Measurements from ENCODE around the gene CISH.

The CISH gene, protein sequence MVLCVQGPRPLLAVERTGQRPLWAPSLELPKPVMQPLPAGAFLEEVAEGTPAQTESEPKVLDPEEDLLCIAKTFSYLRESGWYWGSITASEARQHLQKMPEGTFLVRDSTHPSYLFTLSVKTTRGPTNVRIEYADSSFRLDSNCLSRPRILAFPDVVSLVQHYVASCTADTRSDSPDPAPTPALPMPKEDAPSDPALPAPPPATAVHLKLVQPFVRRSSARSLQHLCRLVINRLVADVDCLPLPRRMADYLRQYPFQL

DNA sequence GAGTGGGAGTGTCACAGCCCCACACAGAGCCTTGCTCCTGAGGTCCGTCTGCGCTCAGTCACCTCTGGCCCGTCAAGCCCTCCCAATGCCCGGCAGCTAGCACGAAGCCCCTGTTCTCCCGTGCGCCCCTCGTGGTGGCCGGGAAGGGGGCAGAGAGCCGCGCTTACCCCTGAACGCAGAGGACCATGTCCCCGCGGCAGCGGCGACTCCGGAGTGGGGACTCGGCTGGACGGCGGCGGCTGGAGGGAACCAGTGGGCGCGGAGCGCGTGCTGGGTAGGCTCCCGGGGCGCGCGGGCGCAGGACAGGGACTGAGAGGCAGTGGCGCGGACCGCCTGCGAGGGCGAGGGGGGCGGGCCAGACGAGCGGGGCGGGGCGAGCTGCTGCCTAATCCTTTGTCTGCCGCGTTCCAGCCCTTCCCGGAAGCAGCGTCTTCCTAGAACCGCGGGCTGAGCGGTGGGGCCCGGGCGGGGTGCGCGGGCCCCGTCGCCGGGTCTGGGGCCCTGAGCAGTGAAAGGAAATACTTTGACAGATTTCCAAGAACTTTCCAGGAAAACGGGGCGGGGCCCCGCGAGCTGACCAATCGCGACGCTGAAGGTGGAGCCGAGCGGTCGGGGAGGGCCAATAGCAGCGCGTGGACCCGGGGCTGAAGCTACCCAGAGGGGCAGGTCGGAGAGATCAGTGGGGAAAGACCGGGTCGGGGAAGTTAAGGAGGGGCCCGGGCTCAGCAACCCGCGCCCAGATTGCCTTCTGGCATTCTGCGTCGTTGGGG, at the start of gene CISH:
Gene CISH (minus strand): TSS at position 311 of the 770 bp plus-strand sequence. CDS start 124 bp downstream, at position 187.
- peak; percentile 96 for DNase-seq (ENCODE audit: low spot score)

DNA sequence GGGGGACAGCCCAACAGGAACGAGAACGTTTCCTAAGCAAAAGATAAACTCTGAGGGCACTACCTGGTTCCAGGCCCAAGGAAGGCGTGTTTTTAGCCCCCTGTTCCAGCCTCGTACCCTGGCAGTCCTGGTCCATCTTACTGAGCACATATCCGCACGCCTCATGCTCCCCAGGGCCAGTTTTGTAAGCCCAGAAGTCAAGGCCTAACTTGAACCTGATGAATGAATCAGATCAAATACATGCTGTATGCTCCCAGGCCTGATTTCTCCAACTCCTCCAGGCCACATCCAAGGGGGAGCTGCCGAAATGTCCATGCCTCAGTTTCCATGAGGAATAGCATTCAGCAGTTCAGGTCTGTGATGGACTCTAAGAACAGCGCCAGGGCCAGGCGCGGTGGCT, 48.8 kb upstream of the CISH start:
- DNase-seq (ENCODE audit: low spot score): no peak

- DNase-seq (ENCODE audit: low spot score): no peak
These were observed 47.3 kb upstream of the CISH start for GRCh38 chr3:50658831-50659230.

DNA sequence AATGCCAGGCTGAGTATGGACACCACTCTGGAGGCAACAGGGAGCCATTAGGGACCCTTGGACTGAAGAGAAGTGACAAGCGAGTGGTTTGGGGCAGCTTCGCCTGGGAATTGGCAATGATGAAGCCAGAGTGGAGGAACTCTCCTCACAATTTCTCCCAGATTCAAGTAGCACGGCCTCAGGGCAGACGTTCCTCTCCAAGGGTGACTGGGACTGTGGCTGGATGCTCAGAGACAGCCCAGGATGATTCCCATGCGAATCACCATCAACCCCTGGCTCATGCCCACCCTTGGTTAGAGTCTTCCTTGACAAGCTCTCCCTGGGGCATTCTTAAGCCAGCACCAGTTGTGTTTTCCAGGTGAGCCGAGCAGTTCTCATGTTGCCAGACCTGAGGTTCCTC, 46.8 kb upstream of the CISH start:
- DNase-seq (ENCODE audit: low spot score): no peak

GRCh38 chr3:50657816-50658215, 46.2 kb upstream of the CISH start:
- no peak for DNase-seq (ENCODE audit: low spot score)

GRCh38 chr3:50657407-50657806, 45.8 kb upstream of the CISH start:
- no peak for DNase-seq (ENCODE audit: low spot score)

DNA sequence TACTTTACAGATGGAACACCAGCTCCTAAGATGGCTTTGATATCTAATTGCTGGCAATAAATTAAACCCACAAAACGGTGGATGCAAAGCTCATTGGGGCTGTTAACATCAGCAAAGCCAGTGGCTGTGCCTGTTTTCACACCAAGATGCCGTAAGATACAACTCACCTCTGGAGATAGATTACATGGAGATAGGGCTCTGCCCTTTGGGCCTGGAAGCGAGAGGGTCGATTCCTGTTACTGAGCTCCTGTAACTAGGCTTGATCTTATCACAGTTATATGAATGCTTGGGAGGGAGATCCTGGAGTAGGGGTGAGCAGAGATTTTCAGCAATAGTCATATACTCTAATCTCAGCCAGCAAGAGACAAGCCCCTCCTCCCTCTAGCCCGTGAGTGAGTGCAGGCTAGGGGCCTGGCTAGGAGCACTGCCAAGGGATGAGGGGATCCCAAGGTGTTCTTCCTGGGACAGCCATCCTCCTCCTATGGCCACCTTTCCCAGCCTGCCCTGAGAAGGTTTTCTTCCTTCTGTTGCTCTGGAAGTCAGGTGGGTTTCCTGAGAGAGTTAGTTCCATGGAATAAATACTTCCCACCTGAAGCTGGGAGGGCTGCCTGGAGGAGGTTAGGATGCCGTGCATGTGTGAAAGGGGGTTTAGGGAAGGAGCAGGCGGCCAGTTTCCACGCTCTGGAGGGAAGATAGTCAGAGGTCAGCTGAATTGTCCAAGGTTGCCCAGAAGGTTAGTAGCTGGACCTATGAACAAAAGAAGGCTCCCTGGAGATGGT, 45.0 kb upstream of the CISH start:
- no peak for DNase-seq (ENCODE audit: low spot score)

GRCh38 chr3:50655009-50655830, 43.6 kb upstream of the CISH start:
- no peak for DNase-seq (ENCODE audit: low spot score)

DNA sequence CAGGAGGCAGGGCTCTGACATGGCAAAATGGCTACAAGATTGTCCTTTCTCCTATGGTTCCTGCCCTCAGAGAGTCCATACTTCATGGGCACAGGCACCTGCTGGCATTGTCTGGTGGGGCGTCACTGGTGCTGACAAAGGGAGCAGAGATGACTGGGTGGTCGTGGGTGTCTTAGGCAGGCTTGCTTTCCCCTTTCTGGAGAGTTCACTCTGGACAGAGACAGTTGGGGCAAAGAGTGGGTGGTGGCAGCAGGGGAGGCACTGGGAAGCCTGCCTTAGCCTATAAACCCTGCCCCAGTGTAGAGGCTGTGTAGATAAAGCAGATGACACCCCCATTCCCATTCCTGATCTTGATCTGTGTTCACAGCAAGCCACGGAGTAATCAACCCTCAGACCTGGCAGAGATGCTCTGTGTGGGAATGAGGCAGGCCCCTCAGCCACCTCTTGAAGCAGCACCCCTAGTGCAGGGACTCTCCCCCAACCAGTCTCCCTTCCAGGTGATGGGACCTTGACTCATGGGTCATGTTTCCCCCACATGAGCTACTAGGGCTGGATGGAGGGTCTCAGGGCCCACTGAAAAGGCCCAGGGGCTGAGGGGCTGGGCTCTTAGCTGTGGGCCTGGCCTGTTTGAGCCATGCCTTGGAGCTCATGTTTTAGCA, 42.5 kb upstream of the CISH start:
- DNase-seq (ENCODE audit: low spot score): no peak

GRCh38 chr3:50652709-50653108, 41.1 kb upstream of the CISH start:
- no peak for DNase-seq (ENCODE audit: low spot score)

DNA sequence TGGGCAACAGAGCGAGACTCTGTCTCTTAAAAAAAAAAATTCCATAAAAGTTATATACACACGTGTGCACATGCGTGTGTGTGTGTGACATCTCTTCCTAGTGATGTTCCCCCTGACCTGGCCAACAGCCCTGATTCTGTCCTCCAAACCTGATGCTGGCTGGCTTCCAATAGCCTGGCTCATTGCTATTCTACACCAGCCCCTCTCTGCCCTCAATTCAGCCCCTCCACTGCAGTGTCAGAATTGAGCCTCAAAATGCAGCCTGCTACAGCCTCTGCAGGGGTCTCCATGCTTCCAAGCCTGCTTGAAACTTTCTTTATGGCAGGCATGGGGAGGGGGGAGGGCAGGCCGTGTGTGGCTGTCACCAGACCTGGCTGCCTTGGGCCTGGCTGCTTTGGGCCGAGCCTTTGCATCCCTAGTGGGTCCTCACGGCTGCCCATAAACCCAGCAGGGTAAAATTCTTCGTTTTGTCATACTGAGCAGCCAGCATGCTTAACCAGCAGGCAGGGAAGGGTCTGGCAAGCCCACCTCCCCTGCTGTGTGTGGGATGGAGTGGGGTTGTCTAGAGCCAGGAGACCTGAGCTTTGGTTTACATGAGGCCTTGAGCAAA, 40.5 kb upstream of the CISH start:
- DNase-seq (ENCODE audit: low spot score): no peak

- no peak for DNase-seq (ENCODE audit: low spot score)
These were observed 39.9 kb upstream of the CISH start for GRCh38 chr3:50651445-50651844.

DNA sequence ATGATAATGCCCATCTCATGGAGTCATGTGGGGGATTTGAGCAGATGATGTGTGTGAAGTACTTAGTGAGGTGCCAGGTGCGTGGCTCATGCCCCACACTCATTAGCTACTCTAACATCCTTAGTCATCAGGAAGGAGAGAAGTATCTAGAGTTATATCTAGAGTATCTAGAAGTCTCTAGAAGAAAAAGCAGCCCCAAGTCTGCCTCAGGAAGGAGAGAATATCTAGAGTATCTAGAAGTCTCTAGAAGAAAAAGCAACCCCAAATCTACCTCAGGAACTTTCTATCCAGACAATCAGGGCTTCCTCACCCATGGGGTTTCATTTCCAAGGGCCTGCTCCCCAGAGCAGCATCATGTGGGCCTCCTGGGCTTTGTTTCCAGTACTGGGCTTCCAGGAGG, 38.4 kb upstream of the CISH start:
- no peak for DNase-seq (ENCODE audit: low spot score)

DNA sequence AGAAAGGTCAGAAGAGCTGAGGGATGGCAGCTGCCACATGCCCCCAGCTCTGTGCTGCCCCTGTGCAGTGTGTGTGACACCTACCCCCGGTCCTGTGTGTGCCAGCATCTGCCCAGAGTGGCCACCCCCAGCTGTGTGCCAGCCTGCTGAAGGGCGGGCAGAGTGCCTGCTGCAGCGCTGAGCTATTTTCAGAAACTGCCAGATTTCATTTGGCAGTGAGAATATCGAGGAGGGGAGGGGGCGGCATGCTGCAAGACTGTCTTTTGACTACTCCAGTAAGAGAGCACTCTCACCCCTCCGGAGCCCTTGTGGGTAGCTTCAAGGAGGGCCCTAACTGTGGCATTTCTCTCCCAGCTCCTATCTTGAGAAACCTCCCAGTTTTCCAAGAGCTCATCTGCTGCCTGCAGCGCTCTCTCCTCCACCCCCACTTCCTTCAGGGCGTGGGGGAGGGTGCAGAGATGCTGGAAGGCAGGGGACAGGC, 37.9 kb upstream of the CISH start:
- no peak for DNase-seq (ENCODE audit: low spot score)

GRCh38 chr3:50648944-50649343, 37.4 kb upstream of the CISH start:
- no peak for DNase-seq (ENCODE audit: low spot score)

DNA sequence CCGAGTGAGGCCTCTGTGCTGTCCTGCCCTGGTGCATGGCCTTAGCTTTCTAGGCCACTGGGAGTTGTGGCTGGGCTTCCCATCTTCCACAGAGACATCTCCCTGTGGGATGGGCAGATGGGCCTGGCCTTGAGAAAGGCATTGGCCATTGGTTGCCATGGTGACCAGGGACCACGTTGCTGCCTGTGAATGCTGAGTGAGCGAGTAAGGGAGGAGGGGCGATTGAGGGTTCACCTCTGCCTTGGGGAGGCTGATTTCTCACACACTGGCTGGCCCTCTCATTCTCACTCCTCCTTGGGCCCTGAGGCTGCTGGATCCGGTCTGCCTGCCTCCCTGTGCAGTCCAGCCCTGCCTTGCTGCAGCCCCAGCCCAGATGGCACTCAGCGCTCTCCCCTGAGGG, 36.7 kb upstream of the CISH start:
- no peak for DNase-seq (ENCODE audit: low spot score)

DNA sequence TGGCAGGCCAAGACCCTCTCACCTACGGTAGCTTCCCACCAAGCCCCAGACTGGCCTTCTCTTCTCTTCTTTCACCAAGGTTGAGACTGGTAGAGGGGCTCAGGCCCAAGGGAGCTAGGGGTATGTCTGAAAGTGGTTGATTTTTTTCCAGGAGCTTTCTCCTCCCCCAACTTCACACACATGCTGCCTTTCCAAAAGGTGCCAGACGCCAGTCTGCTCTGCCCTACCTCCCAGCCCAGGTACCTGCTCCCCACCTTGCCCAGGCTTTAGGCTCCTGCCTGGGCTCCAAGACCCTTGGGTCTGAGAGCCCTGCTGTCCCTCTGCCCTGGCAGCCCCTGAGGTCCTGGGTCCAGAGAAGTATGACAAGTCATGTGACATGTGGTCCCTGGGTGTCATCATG, 33.8 kb upstream of the CISH start:
- no peak for DNase-seq (ENCODE audit: low spot score)

DNA sequence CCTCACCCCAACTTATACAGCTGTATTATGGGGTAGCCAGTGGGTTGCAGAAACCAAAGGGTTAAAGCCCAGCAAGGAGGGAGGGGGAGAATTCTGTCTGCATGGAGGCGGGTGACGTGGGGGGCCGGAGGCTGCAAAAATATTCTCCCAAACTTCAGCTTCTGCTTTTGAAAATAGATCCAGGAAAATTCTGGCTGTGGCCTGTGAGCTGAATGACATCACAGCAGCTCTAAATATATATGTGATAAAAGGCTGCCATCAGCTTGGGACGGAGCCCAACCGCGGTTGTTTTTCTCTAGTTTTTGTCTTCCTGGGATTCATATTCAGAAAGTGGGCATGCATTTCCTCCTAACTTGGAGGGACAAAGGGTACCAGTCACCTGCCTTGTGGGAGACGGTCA, 33.0 kb upstream of the CISH start:
- DNase-seq (ENCODE audit: low spot score): no peak

- no peak for DNase-seq (ENCODE audit: low spot score)
These were observed 30.8 kb upstream of the CISH start for GRCh38 chr3:50642382-50642781.

- peak; percentile 88 for DNase-seq (ENCODE audit: low spot score)
These were observed 27.5 kb upstream of the CISH start for GRCh38 chr3:50639055-50639494.

DNA sequence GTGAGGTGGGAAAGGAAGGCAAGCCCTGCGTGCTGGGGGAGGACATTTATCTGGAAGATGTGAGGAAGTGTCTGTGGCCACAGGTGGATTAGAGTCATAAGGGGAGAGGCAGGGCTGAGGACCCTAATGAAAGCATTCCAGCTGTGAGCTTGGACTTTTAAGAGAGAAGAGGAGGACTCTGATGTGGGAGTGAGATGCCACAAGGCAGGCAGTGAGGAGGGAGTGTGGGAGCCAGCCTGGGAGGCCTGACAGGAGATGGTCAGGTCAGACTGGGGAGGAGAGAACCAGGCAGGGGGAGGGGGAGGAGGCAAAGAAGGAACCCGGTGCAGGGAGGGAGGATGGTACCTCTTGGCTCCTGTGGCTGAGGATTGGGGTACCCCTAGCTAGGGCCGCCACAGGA, 26.4 kb upstream of the CISH start:
- no peak for DNase-seq (ENCODE audit: low spot score)
